PFSK-1 (cell line): Measurements from ENCODE around the gene TRMT5.

Experiments used
- FOXP2 ChIP-seq: optimal IDR thresholded peaks from 2 replicates; pipeline ENCODE3; 2011; ENCODE audit warnings: borderline replicate concordance, control low read depth, inconsistent platforms; ENCODE audit not compliant: insufficient read depth; ENCODE audit errors: extremely low read length, extremely low read depth
- POLR2AphosphoS5 ChIP-seq: IDR thresholded peaks from 2 replicates; pipeline ENCODE4 v1.6.1; 2012; ENCODE audit warnings: low read depth, mild to moderate bottlenecking, control low read depth, low read length, moderate library complexity
- SIN3A ChIP-seq: IDR thresholded peaks from 2 replicates; pipeline ENCODE4 v1.6.1; 2012; ENCODE audit warnings: mild to moderate bottlenecking, low read length, moderate library complexity, borderline replicate concordance; ENCODE audit not compliant: insufficient read depth
- TAF1 ChIP-seq: IDR thresholded peaks from 2 replicates; pipeline ENCODE4 v1.6.1; 2012; ENCODE audit warnings: low read length, control low read depth, borderline replicate concordance; ENCODE audit not compliant: insufficient read depth
- TF ChIP-seq, protein P1 (sequence below), 2 experiments: IDR thresholded peaks; 2 replicates each; pipeline versions ENCODE4 v1.6.1 to v1.8.0; 2011 to 2012; ENCODE audit warnings: low read depth in 2 of 2, low read length in 2 of 2, control low read depth in 1 of 2, inconsistent platforms in 1 of 2, mild to moderate bottlenecking in 1 of 2, moderate library complexity in 1 of 2; ENCODE audit not compliant: insufficient read depth in 1 of 2

DNA sequence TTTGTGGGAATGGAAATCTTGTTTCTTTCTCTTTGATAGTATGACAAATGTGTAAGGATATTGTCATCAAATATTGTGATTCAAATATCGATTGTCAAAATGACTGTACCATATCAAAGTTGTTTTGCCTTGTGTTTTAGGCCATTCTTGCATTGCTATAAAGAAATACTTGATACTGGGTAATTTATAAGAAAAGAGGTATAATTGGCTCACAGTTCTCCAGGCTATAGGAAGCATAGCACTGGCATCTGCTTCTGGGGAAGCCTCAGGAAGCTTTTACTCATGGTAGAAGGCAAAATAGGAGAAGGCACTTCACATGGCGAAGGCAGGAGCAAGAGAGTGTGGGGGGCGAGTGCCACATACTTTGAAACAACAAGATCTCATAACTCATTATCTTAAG, 7.8 kb downstream of the TRMT5 start:
- TF ChIP-seq, protein P1, sequence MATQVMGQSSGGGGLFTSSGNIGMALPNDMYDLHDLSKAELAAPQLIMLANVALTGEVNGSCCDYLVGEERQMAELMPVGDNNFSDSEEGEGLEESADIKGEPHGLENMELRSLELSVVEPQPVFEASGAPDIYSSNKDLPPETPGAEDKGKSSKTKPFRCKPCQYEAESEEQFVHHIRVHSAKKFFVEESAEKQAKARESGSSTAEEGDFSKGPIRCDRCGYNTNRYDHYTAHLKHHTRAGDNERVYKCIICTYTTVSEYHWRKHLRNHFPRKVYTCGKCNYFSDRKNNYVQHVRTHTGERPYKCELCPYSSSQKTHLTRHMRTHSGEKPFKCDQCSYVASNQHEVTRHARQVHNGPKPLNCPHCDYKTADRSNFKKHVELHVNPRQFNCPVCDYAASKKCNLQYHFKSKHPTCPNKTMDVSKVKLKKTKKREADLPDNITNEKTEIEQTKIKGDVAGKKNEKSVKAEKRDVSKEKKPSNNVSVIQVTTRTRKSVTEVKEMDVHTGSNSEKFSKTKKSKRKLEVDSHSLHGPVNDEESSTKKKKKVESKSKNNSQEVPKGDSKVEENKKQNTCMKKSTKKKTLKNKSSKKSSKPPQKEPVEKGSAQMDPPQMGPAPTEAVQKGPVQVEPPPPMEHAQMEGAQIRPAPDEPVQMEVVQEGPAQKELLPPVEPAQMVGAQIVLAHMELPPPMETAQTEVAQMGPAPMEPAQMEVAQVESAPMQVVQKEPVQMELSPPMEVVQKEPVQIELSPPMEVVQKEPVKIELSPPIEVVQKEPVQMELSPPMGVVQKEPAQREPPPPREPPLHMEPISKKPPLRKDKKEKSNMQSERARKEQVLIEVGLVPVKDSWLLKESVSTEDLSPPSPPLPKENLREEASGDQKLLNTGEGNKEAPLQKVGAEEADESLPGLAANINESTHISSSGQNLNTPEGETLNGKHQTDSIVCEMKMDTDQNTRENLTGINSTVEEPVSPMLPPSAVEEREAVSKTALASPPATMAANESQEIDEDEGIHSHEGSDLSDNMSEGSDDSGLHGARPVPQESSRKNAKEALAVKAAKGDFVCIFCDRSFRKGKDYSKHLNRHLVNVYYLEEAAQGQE (IDR thresholded peaks at IDR 0.05; ENCODE audit: insufficient read depth in 1 of 2, low read depth in 2 of 2, low read length in 2 of 2), result no peak
- TF ChIP-seq TAF1 (no peak), POLR2AphosphoS5 (no peak), FOXP2 (no peak), SIN3A (no peak)
